ENCODE measurements around the gene AKAP3.

Gene AKAP3

DNA sequence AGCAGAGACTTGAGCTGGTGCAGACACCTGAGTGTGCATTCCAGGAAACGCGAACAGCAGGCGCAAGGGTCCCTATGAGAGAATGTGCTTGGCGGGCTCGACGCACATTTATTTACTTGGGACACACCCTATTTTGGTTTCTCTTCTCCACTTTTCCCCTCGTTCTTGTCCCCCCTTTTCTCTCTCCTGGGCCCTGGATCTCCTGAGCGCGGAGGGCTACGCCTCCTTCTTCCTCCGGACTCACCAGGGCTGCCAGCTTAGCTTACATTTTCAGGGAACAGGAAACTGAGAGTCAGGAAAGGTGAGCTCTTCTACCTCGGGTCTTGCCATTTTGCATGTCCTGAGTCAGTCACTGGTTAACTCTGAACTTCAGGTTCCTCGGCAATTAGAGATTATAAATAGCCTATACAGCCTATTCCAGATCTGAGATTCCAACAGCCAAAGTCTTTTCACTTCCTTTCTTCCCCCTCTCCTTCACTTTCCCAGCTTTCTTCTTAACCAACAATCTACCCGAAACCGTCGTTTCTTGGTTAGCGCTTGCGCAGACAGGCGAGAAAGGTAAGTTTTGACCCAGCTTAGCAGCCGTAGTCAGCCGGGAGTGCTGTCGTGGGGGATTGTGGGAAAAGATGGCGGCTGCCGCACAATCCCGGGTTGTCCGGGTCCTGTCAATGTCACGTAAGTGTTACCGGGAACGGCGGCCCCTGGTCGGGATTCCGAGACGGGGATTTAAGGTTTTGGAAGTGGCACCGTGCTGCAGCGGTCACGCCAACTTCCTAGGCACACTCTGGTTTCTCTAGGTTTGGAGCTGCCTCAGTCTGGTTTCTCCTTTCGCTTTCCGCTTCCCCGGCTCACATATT, at the start of gene AKAP3, which contains the start of gene NDUFA9:
Gene AKAP3, minus strand, starts transcription at position 551 of the 857 bp plus-strand sequence. CDS start 10,855 bp downstream, outside the sequence.
Gene NDUFA9, plus strand, starts transcription at position 614 of the 857 bp plus-strand sequence. Its CDS starts 13 bp downstream, at position 627.
- peaks cover 7% of the 10 kb centered on the region; the same call in 1 of the 2 replicates for H3K36me3 ChIP-seq (ENCODE audit: low read depth)
- H3K9me3 ChIP-seq (ENCODE audit: severe bottlenecking), result no peaks in the 10 kb centered on the region
- DNase-seq (ENCODE audit: low spot score) (peak; percentile 82), ATAC-seq (ENCODE audit: low read depth) (peak; percentile 95)
- peak within 1 kb of the TSS; percentile 57 for H3K4me3 ChIP-seq (ENCODE audit: severe bottlenecking)
- TF ChIP-seq, protein P1, sequence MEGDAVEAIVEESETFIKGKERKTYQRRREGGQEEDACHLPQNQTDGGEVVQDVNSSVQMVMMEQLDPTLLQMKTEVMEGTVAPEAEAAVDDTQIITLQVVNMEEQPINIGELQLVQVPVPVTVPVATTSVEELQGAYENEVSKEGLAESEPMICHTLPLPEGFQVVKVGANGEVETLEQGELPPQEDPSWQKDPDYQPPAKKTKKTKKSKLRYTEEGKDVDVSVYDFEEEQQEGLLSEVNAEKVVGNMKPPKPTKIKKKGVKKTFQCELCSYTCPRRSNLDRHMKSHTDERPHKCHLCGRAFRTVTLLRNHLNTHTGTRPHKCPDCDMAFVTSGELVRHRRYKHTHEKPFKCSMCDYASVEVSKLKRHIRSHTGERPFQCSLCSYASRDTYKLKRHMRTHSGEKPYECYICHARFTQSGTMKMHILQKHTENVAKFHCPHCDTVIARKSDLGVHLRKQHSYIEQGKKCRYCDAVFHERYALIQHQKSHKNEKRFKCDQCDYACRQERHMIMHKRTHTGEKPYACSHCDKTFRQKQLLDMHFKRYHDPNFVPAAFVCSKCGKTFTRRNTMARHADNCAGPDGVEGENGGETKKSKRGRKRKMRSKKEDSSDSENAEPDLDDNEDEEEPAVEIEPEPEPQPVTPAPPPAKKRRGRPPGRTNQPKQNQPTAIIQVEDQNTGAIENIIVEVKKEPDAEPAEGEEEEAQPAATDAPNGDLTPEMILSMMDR (IDR thresholded peaks at IDR 0.05; ENCODE audit: poor library complexity, severe bottlenecking), result no peak
- H3K27me3 ChIP-seq (ENCODE audit: insufficient read depth, poor library complexity, severe bottlenecking), result no peaks in the 10 kb centered on the region
- peaks cover 13% of the 10 kb centered on the region for H3K4me1 ChIP-seq (ENCODE audit: insufficient read depth, poor library complexity, severe bottlenecking)
- peak within 1 kb of the TSS; percentile 44 for H3K27ac ChIP-seq (ENCODE audit: poor library complexity, severe bottlenecking)

DNA sequence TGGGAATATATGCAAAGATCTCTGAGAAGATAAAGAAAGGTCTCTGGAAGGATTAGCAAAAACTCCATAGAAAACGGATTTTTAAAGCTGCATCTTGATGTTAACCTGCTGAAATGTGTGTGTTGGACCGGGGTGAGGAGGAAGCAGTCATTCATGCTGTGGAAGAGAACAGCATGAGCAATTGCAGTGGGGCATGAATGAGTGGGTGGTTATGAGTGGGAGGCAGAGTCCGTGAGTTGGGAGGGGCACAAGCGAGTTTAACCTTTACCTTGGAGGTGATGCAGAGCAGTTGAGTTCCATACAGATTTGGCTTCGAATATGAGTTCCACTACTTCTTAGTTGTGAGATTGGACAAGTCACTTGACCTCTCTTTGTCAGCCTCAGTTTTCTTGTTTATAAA, 41.9 kb upstream of the AKAP3 start:
- Histone ChIP-seq H3K36me3 (ENCODE audit: low read depth) (peaks cover 22% of the 10 kb centered on the region), H3K9me3 (ENCODE audit: severe bottlenecking) (no peaks in the 10 kb centered on the region), H3K27ac (ENCODE audit: poor library complexity, severe bottlenecking) (no peak overlapping the region), H3K4me3 (ENCODE audit: severe bottlenecking) (no peak overlapping the region), H3K27me3 (ENCODE audit: insufficient read depth, poor library complexity, severe bottlenecking) (no peaks in the 10 kb centered on the region), H3K4me1 (ENCODE audit: insufficient read depth, poor library complexity, severe bottlenecking) (no peaks in the 10 kb centered on the region)
- ATAC-seq (ENCODE audit: low read depth) (no peak), DNase-seq (ENCODE audit: low spot score) (no peak)
- TF ChIP-seq, protein P1 (IDR thresholded peaks at IDR 0.05; ENCODE audit: poor library complexity, severe bottlenecking), result no peak

DNA sequence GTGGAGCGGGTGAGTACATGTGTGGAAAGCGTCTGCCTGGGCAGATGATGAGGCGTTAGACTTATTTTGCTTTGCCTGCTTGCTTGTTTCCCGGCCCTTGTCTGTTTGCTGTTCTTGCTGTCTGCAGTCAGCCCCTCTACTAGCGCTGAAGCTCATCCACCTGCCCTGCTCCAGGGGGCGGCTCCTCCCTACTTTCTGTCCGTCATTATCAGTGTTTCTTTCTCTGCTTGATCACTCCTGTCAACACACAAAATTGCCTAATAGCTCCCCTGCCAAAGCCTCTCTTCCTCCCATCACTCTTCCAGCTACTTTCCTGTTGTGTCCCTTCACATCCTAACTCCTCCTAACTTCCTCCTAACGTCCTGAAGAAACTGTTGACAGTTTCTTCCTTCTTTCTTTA, 36.5 kb upstream of the AKAP3 start:
- no peaks in the 10 kb centered on the region for H3K9me3 ChIP-seq (ENCODE audit: severe bottlenecking)
- no peak overlapping the region for H3K27ac ChIP-seq (ENCODE audit: poor library complexity, severe bottlenecking)
- TF ChIP-seq, protein P1 (IDR thresholded peaks at IDR 0.05; ENCODE audit: poor library complexity, severe bottlenecking), result no peak
- ATAC-seq (ENCODE audit: low read depth) (no peak), DNase-seq (ENCODE audit: low spot score) (no peak)
- H3K4me1 ChIP-seq (ENCODE audit: insufficient read depth, poor library complexity, severe bottlenecking), result no peaks in the 10 kb centered on the region
- no peaks in the 10 kb centered on the region for H3K27me3 ChIP-seq (ENCODE audit: insufficient read depth, poor library complexity, severe bottlenecking)
- peaks cover 62% of the 10 kb centered on the region for H3K36me3 ChIP-seq (ENCODE audit: low read depth)
- H3K4me3 ChIP-seq (ENCODE audit: severe bottlenecking), result no peak overlapping the region

DNA sequence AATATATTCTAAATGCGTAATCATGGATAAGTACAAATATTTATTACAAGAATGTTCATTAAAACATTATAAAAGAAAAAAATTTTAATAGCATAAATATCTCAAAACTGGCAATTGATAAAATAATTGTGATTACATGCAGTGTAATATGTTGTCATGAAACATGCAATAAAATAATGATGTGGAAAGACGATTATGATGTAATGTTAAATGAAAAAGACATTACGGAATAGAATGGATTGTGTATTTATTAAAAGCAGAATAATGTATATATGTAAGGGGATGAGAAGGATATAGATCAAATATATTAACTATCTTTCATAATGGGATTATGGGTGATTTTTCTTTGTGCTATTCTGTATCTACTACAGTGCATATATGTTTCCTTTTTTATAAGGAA, 32.9 kb upstream of the AKAP3 start:
- TF ChIP-seq, protein P1 (IDR thresholded peaks at IDR 0.05; ENCODE audit: poor library complexity, severe bottlenecking), result no peak
- Histone ChIP-seq H3K36me3 (ENCODE audit: low read depth) (peaks cover 59% of the 10 kb centered on the region), H3K4me1 (ENCODE audit: insufficient read depth, poor library complexity, severe bottlenecking) (no peaks in the 10 kb centered on the region), H3K27me3 (ENCODE audit: insufficient read depth, poor library complexity, severe bottlenecking) (no peaks in the 10 kb centered on the region), H3K27ac (ENCODE audit: poor library complexity, severe bottlenecking) (no peak overlapping the region), H3K4me3 (ENCODE audit: severe bottlenecking) (no peak overlapping the region), H3K9me3 (ENCODE audit: severe bottlenecking) (no peaks in the 10 kb centered on the region)
- DNase-seq (ENCODE audit: low spot score), result no peak
- no peak for ATAC-seq (ENCODE audit: low read depth)

DNA sequence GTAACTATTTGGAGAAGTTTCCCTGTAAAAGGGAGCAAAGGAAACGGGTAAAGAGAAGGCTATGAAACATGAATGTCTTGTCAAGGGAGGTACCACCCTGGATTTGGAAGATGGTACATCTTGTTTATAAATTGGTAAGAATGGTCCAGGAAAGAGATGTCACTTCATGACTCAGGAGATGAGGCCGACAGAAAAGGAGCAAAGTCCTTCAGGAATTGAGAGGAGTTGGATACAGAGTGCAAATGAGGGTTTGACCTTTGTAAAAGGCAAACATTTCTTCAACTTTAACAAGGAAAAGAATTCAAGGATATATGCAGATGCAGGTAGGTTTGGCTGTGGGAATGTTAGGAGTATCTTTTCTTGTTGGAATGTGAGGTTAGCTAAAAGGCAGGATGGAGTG, 30.9 kb upstream of the AKAP3 start:
- ATAC-seq (ENCODE audit: low read depth), result no peak

More for the DNA sequence above, 30.9 kb upstream of the AKAP3 start:
- H3K36me3 ChIP-seq (ENCODE audit: low read depth), result peaks cover 46% of the 10 kb centered on the region
- no peak overlapping the region for H3K27ac ChIP-seq (ENCODE audit: poor library complexity, severe bottlenecking)
- no peak overlapping the region for H3K4me3 ChIP-seq (ENCODE audit: severe bottlenecking)
- DNase-seq (ENCODE audit: low spot score), result no peak
- no peaks in the 10 kb centered on the region for H3K4me1 ChIP-seq (ENCODE audit: insufficient read depth, poor library complexity, severe bottlenecking)
- H3K9me3 ChIP-seq (ENCODE audit: severe bottlenecking), result no peaks in the 10 kb centered on the region
- H3K27me3 ChIP-seq (ENCODE audit: insufficient read depth, poor library complexity, severe bottlenecking), result no peaks in the 10 kb centered on the region
- TF ChIP-seq, protein P1 (IDR thresholded peaks at IDR 0.05; ENCODE audit: poor library complexity, severe bottlenecking), result no peak

All from RWPE2 (cell line).